NCI-H1694 treated with DMSO at 0.1 percent for 48 hours (cell line): ENCODE data around the gene SPNS3.

Experiments
- DNase-seq: peaks from one replicate; lab custom pipeline; 2025; lab: John Stamatoyannopoulos, UW

SPNS3 gene

DNA sequence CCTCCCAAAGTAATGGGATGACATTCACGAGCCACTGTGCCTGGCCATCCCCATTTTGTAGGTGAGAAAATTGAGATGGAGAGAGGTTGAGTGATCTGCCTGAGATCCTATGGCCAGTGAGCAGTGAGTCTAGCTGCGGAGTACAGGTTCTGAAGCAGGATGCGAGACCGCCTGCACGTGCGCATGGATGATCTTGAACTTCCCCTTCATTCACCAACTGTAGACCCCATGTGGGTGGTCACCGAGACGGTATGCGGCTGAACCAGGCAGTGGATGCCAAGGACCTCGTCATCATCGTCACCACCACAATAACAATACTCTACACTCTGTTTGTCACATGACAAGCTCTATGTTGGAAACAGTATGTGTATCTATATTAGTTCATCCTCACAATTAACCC, 6.2 kb upstream of the SPNS3 start:
- DNase-seq: no peak

DNA sequence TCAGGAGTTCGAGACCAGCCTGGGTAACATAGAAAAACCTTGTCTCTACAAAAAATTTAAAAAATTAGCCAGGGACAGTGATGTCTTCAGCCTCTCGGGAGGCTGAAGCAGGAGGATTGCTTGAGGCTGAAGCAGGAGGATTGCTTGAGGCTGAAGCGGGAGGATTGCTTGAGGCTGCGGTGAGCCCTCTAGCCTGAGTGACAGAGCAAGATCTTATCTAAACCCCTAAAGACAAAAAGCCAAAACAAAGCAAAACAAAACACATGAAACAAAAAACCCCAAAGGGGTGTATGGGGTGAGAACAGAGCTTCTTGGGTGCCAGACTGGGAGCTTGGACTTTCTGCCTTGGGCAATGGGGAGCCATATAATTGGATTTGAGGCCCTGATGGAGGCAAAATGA, 2.6 kb downstream of the SPNS3 start:
- DNase-seq: no peak

DNA sequence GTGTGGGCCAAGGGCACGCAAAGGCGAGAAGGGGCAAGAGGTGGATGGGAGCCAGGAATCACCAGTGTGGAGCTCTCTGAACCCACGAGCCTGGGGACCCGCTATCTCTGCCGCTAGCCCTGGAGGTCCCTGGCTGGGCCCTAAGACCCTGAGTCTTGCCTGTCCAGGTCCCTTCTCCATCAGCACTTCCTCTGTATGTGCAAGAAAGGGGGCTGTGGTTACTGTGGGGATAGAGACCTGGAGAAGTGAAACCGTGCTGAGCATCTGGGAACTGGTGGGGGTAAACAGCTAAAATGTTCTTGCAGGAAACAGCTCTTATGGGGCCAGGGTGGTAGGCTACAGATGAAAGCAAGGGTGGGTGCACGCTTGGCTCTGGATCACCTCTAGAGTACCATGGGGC, 3.1 kb downstream of the SPNS3 start:
- DNase-seq: no peak

DNA sequence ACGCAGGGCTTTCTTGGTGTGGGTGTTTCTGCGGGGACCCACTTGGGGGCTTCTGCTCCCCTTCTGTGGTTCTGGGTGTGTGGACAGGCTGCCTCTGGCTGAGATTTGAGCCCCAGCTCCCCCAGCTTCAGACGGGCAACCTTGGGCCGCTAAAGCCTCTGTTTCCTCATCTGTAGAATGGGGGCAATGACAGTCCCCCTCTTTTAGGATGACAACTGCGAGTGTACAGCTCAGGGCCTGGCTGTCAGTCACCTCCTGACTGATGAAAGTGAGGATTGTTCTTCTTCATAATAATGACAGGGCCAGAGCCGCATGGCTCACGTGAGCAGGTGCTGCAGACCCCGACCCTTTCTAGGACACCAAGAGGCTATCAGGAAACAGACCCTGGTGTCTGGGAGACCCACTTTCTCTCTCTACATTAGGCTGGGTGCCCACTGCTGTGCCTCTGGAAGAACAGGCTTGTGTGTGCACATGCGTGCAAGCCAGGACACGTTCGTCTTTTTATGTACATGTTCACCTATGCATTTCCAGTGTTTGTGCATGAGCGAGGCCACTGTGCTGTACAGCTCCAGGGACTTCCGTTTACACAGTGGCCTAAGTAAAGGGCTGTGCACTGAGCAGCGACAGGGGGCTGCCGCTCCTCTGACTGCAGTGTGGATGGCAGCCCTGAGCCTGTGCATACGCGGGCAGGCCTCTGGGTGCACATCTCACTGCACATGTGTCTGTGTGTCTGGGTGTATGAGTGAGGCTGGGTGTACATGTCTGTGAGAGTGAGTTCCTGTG, 4.6 kb downstream of the SPNS3 start:
- DNase-seq: no peak

DNA sequence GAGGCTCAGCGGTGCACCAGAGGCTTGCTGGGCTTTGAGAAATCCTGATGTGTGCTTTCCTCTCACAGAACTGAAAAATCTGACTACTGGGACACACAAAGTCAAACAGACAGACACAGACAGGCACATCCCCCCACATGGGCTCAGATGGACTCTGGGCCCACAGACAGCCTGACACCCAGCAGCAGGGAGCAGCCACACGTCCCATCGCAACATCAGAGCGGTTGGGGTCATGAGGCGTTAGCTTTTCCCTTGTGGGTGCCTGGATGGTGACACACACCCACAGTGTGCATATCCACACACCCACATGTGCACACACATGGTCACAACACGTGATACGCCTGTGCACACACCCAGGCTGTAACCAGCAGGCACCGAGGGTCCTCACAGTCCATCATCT, 6.3 kb downstream of the SPNS3 start:
- no peak for DNase-seq

DNA sequence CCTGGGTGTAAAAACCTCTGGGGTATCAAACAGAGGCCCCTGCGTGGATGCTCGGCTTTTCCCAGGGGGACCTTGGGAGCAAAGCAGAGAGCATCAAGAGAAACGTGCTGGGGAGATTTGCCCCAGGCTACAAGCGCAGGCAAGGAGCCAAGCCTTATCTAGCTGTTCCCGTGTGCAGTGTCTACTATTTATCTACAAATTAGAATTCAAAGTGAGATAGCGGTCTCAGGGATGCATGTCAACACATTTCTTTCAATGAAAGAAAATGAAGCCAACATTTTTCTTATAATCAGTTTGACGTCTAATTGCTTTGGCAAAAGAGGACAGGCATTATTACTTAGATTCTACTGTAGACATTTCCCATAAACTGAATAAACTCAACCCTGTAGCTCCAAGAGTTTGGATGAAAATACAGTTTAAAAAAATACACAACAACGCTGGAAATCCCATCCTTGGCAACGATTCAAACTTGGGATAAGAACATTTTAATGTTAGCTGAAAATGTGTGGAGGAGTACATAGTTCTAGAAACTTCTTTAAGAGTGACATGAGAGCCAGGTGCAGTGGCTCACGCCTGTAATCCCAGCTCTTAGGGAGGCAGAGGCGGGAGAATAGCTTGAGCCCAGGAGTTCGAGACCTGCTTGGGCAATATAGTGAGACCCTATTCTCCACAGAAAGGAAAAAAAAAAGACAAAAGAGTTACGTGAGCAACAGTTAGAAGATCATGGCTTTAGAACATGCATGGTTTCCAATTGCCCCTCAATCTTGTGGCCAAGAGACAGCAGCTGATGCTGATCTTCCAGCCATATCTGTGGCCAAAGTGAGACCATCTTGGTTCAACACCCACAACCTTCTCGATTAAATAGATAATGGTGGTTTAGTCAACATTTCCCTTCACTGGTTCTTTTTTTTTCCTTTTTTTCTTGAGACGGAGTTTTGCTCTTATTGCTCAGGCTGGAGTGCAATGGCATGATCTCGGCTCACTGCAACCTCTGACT, 7.2 kb downstream of the SPNS3 start:
- DNase-seq: peak; percentile 18

DNA sequence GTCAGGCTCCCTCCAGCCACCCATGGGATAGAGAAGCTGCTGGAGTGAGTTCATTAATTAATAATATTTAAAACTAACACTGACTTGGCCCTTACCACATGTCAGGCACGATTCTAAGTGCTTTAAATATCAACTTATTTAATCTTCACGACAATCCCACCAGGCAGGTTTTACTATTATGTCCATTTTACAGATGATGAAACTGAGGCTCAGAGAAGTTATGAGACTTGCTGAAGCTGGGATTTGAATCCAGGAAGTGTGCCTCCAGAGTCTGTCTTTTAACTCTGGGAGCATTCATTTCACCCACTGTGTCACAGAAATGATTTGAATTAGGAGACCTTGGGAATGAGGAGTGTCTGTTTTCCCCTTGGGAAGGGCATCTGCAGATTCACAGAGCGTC, 8.8 kb downstream of the SPNS3 start:
- DNase-seq: no peak

DNA sequence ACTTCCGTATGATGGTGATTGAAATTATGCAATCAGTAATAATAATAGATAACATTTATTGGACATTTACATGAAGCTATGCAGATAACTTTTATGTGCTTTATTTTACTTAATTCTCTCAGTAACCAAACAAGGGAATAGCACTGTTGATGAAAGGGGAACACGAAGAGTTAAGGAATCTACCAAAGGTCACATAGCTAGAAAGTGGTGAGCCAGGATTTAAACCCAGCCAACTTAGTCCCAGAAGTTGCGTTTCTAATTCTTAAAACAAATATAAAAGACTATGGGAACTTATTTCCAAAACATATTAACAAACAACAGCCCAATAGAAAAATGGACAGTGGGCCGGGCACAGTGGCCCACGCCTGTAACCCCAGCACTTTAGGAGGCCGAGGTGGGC, 9.7 kb downstream of the SPNS3 start:
- no peak for DNase-seq

DNA sequence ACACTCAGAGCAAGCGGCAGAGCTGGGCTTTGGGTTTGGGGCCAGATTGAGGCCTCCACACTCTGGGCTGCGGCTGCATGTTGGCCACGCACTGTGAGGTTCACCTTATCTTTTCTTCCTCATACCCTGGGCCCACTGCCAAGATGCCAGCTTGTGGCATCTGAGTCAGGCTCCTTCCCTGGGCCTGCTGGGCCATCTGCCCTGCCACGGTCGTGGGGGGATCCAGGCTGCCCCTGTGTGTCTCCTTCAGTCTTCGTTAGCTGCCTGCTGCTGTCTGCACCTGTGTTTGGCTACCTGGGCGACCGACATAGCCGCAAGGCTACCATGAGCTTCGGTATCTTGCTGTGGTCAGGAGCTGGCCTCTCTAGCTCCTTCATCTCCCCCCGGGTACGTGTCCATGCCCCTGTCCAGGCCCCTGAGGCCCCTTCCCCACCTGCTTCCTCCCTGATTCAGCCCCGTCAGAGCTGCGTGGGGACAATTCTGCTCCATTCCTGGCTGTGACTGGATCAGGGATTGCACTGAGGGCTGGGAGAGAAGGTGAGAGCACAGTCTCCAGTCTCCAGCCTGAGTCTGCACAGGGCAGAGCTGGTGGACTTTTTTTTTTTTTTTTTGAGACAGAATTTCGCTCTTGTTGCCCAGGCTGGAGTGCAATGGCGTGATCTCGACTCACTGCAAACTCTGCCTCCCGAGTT, 11.2 kb downstream of the SPNS3 start:
- peak; percentile 85 for DNase-seq

DNA sequence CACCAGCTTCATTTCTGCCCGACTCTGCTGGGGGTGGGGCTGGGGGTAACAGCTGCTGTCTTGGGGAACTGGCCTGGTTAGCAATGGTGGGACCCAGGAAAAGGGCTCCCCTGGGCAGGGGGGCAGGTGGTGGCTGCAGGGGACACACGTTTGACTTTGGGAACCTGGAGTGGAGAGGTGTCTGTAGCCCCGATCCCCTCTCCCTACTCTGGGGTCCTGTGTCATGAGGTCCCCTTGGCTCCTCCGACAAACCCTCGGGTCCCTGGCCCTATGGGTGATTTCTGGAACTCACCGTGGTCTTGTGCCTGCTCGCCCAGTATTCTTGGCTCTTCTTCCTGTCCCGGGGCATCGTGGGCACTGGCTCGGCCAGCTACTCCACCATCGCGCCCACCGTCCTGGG, 12.0 kb downstream of the SPNS3 start:
- no peak for DNase-seq

DNA sequence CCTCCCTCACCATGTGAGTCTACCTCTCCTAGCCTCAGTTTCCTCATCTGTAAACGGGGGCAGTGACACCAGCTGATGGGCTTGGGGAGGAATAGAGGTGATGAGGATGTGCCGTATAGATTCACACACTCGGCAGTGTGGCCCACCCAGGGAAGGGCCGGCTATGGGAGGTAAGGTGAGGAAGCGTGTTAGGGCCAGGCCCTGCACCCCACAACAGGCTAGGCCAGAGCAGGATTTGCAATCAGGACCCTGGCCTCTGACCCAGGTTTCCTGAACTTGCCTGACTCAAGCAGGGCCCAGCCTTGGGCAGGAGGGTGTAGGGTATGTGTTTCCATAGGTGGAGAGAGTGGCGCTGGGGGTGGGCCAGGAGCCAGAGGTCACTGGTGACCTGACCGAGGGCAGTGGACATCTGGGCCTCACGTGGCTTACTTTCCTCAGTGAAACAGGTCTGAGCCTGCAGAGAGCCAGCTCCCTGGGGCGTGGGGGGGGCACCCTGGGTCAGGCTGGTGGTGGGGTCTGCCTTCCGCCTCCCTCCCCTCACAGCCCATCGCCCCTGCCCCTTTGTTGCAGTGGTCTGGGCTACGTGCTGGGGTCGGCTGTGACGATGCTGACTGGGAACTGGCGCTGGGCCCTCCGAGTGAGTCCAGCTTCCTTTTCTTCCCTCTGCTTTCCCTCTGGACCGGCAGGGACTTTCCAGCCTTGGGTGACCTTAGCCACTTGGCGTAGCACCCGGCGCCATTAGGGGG, 12.8 kb downstream of the SPNS3 start:
- DNase-seq: no peak

DNA sequence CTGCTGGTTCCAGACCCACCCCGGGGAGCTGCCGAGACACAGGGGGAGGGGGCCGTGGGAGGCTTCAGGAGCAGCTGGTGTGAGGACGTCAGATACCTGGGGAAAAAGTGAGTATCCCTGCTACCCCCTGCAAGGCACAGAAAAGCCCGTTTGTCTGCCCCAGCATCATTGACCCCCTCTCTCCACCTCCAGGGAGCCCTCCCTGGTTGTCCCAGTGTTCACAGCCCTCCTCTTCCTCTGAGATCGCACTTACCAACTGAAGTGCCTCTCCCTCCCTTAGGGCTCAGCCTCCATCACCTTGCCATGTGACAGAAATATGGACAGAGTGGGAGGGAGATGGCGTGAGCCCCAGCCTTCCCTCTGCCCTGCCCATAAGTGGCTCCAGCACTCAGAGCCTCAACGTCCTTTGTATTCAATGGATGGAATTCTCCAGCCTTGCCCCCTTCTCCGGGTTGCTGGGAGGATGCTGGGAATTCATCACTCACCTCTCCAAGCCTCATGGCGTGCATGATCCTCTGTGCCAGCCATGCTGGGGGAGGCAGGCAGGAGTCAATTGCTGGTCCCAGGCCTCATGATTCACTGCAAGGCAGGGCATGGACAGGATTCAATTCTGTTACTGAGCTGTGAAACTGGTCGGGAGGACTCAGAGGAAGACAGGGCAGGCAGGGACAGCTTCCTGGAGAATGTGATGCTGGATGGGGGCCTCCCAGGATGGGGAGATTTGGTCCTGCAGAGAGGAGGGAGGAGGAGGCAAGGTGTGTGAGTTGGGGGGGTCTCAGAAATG, 14.6 kb downstream of the SPNS3 start:
- no peak for DNase-seq

DNA sequence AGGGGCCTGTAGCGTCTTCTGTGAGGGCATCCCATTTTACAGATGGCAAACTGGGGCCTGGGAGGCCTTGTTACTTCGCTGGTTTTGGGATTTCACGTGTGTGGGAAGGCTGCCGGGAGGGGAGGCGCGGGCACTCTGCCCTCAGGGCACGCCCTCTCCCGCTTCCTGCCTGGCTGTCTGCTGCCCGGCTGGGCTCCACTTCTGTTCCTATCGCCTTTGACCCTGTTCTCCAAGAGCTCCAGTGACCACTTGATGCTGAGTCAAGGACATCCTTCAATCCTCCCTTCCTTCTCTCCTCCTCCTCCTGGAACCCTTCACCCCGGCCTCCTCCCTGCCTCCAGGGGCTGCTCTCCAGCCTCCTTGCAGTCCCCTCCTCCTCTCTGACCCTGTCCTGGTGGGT, 16.0 kb downstream of the SPNS3 start:
- DNase-seq: no peak

DNA sequence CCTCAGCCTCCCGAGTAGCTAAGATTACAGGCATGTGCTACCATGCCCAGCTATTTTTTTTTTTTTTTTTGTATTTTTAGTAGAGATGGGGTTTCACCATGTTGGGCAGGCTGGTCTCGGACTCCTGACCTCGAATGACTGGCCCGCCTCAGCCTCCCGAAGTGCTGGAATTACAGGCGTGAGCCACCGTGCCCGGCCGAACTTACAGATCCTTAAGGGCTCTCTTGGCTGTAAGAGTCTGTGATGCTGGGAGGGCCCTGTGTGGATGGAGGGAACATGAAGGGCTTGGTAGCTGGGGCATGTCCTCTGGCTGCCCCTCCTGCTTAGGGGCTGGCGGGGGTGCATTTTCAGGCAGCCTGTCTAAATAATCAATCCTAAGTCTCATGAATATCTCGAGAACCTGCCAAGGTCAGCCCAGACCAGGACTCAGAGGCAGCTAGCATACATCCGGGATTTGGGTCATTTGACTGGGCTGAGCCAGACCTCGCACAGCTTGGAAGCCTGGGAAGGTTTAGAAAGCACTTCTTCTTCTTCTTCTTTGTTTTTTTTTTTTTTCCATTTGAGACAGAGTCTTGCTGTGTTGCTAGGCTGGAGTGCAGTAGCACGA, 17.1 kb downstream of the SPNS3 start:
- no peak for DNase-seq

DNA sequence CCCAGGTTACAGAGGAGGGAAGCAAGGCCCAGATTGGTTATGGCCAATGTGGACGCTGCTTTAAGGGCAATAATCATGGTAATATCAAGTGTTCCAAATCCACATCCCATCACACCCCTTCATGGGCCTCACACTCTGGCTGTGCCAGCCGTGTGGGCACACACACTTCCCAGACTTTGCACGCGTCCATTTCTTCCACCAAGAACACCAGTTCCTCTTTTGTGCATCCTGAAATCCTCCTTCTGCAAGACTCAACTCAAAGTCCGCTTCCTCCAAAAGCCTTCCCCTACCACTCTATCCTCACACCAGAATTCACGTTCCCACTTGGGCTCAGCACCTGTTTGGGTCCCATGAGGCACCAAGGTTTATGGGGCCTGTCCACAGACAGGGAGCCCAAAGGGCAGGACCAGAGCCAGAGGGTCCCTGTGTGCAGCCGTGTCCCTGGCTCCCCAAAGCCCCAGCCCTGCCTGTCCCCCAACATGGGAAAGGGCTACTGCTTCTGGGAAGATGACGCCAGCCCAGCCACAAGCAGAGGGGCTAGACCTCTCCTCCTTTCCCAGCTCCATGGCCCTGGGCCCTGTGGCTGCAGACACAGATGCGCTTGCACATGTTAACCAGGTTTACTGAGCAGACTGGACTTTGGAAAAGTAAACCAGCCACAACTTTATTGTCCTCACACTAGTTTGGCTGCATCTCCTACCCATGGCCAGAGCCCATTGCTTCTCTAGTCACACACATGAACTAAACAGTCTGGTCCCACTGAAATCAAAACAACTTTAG, 20.3 kb downstream of the SPNS3 start:
- no peak for DNase-seq

DNA sequence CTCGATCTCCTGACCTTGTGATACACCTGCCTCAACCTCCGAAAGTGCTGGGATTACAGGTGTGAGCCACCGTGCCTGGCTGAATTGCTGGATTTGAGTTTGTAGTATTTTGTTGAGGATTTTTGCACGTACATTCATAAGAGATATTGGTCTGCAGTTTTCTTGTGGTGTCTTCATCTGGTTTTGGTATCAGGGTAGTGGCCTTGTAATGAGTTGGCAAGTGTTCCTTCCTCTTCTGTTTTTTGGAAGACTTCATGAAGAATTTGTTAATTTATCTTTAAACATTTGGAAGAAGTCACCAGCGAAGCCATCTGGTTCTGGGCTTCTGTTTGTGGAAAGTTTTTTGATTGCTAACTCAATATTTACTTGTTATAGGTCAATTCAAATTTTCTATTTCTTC, 26.9 kb downstream of the SPNS3 start:
- no peak for DNase-seq

DNA sequence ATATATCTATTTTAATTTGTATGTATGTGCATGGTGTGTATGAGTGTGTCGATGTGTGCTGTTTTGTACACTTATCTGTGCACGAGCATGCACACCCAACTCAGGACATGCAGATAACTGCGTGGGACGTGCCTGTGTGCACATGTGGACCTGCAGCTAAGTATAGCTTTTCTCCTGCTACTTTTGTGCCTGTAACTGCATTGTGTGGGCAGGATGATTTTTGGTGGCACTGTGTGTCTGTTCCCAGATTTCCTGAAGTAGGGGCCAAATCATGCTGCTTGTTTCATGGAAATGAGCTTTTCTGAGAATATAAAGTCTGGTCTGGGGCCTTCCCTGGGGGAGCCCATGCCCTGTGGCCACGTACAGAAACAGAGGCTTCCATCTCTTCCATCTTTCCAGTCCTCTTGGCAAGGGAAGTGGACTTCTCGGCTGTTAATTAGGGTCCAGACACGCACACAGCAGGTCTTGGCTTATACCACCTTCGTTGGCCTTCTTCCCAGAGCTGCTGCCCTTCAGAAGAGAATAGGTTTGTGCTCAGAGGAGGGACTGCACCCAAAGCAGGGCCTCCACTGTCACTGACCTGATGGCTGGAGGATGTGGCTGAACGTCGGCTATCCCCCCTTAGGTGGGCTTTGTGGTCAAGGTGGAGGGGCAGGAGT, 30.2 kb downstream of the SPNS3 start:
- DNase-seq: no peak

DNA sequence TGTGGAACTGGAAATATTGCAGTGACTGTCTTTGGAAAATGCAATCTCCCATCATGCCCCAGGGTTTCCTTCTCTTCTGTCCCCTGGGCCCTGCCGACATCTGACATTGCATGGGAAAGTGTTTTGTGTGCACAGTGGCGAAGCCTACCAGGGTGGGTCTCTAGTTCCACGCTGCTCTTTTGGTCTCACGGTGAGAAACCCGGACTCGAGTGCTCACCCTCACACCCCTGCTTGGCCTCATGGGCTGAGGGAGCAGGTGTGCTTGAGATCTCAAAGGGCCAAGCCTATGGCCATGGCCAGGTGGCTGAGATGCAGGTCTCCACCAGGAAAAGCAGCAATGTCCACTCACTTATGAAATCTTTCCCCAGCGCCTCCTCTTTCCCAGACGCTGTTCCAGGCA, 32.0 kb downstream of the SPNS3 start:
- no peak for DNase-seq

DNA sequence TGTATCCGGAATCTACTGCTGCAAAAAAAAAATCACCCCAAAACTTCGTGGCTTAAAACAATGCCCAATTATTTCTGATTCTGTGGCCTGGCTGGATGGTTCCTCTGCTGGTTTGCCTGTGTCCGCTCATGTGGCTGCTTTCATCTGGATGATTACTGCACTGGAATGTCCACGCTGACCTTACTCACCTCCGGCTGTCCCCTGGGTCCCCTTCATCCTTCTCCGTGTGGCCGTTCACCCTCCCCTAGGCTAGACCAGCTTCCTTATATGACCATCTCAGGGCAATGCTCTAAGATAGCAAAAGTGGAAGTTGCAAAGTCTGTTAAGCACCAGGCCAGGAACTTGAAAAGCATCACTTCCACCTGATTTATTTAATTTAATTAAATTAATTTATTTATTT, 33.5 kb downstream of the SPNS3 start:
- DNase-seq: no peak
